Right kidney (tissue), 1 donor: ENCODE data around the gene TNFRSF19.

Experiments used
- DNase-seq: peaks from one replicate; pipeline ENCODE4 v3.0.0-alpha.2; 2016

The TNFRSF19 gene

DNA sequence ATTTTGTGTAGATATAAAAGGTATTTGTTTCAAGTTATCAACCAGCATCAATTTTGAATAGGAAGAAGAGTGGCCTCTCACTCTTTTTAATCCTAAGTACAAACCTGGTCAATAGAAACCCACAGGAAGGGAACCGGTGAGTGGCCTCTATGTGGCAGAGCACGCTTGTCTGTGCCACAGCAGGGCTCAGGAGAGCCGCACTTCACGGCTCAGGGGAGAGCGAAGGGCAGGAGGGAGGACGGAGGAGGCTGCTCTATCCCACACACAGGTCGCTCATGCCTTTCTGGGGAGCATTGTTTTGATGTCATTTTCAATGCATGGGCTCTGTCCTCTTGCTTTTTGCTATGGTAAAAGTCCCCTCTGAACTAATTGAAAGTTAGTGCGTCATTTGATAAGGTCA lies 57.2 kb downstream of the TNFRSF19 start:
- DNase-seq: no peak

DNA sequence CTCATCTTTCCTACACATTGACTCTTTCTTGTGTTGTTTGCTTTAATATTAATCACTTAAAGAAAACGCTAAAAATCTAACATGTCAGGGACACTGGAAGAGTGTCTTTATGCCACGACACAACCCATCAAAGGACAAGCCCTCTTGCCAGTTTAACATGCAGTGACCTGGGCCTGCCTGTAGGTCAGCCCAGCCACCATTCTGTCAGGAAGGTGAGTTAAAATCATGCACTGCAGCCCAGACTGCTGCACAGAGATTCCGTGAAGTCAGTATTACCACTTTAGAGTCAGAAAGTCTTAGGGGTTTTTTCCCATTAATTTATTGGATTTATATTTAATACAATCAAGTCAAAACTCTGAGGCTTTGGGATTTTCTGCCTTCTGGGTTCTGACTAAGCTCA lies 58.0 kb downstream of the TNFRSF19 start:
- no peak for DNase-seq

DNA sequence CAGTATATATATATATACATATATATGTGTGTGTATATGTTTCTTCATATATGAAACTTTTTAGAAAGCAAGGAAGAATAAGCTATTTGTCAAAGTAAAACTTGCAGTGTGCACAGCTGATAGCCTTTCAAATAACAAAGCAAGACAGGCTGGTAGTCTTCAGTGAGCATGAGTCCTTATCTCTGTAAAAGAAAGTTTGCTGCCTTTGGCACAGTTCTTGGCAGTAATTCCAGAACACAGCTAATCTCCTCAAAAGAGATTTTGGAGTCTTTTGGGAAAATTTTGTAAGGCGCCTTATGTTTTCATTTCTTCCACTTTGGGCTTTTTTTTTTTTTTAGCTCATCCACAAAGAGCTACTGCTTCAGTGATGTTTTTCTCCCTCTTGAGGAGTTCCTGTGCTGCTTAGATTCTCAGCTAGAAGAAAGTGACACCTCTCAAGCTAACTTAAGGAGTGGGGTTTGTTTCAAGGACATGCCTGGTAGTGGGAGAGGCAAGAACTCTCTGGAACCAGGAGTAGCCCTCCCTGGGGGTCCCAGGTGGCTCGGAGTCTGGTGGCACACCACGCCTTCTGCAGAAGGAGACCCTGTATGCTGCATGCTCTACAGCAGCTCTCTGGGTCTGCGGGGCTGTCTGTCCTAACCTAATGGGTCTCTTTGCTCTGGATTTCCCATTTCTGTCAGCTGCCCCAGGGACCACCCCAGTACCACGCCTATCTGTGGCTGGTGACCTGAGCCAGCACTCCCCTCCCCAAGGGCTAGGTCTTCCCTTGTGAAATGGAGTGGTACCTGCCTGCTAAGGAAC lies 58.8 kb downstream of the TNFRSF19 start:
- DNase-seq: no peak

DNA sequence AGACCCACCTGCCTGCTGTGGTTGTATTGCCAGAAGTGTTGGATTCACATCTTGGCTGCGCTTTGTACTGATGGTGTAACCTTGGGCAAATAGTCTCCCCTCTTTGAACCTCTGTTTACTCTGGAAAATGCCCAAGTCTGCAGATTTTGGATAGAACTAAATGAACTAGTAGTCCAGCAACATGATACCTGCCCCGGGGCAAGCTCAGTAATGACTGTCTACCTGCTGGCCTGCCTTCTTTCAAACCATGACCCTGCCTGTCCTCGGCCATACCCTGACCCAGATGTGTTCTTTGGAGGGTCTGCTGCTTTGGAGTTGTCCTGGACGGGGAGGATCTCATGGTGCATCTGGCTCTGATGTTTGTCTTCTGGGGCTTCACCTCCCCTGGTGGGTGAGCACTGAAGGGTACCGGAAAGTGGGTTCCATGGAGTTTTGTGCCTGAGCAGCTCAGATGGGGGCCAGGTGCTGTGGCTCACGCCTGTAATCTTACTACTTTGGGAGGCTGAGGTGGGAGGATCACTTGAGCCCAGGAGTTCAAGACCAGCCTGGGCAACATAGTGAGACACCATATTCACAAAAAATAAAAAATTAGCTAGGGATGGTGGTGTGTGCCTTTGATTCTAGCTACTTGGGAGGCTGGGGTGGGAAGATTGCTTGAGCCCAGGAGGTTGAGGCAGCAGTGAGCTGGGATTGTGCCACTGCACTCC lies 59.5 kb downstream of the TNFRSF19 start:
- no peak for DNase-seq

DNA sequence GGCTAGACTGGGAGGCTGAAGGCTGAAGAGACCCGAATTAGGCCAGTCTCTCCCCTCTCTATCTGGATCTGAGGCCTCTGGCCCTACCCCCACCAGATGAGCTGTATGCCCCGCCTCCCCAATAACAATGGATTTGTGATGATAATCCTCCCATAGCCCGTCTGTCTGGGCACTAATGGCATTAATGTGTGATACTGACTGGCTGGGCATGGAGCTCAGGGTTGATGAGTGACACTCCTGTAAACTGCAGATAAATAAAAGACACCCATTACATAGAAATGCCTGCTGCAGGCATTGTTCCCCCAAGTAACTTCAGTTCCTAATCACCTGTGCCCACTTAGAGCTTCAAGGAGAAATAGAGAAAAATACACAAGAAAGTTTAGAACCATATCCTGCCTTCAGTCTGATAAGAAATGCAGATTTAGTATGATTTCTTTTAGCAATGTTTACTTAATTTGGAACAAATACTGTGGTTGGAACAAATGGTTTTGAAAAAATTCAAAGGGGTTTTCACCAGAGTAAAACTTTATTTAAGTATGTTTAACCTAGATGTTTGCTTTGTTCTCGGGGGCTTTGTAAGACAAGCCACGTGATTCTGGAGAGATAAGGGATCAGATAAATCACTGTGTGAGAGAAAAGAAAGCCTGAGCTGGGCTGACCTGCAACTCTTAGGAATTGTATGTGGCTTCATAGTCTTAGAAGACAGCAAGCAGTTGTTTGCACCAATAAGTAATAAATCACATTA lies 60.3 kb downstream of the TNFRSF19 start:
- no peak for DNase-seq

DNA sequence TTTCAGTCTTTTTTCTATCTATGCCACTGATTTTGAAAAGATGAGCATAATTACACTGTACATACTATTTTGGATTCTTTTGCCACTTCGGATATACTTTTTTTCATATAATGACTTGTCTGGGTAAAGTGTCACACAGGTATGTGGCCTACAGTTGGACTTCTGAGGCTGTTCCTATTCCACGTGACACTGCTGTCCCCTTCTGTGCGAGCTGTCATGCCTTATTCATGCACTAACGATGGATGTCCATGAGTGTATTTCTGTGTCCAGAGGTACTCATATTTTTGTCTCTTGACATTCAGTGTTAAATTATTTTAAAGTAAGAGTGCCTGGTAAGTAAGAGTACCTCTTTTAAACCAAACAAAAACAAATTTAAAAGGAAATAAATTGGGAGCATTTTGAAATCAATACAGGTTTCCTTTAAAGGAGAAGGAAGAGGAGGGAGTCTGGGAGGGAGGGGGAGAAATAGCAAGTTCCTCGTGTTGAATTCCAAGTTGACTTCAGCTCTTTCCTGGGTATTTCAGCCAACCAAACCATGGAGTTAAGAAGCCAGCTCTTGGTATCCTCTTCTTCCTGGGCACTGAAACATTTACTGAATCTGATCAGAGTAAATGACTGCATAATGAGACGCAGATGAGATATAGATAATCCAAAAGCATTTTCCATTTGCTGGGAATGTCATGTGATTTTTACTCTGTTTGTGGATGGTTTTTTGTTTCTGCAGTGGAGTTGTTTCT lies 61.3 kb downstream of the TNFRSF19 start:
- DNase-seq: no peak

DNA sequence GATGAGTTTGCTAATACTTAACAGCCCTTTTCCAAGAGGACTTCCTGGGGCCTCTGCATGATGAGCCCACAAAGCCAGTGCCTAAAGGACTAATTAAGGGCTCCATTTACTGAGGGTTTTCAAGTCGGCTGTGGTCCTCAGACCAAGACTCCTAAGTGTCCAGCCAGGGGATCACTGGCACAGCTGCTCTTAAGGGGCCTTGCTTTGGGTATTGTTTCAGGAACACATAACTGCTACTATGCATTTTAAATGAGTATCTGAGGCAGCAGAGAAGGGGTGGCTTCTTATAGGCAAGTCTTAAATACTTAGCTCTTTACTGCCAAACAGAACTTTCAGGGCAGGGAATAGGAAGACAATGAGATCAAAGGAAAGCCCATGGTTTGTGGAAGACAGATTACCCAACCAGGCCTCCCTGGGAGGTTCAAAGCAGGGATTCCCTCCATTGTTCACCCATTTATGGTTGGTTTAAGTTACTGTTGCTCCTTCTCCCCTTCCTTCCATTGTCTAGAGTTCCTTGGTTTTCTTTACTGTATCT lies 61.9 kb downstream of the TNFRSF19 start:
- DNase-seq: no peak

DNA sequence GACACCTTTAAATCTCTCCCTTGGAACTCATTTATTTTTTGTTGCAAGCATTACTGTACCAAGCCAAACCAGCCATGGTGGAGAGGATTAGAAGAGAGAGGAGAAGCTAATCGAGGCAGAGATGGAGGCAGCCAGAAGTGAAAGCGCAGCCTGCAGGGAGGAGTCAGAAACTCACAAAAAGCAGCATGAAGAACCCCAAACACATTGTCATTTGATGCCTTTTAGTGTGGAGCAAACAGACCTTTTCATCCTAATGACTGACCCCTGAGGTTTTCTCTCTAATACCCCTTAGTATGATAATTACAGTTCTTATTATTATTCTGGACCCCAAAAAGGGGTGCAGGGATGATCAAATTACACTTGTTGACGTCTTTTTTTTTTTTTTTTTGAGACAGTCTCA lies 62.5 kb downstream of the TNFRSF19 start:
- DNase-seq: no peak

DNA sequence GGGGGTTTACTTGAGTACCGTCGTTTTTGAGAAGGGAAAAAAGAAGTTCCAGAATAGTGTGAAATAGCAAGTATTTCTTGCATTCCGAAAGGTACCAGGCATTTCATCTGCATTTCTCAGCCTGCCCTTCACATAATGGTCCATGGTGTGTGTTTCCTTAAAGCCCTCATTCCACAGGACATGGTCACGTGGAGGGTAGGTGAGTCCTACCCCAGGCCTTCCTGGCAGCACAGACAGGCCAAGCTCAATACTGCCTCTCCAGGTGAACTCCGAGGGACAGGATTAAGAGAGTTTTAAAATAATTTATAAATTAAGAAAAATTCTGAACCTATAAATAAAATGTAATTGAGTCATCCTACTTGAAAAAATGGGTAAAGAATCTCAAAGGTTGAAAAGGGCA lies 64.7 kb downstream of the TNFRSF19 start:
- no peak for DNase-seq

DNA sequence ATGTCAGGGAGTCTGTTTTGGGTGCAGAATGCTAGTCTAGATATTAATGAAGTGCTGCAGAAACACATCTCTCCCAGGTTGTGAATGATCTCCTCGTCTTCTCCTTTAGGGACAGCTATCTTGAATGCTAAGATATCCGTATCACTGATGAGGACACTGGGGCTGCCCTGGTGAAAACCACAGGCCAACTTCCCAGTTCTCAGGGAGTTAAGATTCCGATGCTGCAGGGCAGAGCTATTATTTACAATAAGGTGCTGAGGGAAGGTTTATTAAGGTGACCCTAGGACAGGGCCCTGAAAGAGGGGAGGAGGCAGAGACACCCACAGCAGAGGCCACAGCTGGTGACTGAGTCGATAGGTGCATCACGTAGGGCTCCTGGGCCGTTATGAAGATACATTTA lies 66.1 kb downstream of the TNFRSF19 start:
- no peak for DNase-seq

DNA sequence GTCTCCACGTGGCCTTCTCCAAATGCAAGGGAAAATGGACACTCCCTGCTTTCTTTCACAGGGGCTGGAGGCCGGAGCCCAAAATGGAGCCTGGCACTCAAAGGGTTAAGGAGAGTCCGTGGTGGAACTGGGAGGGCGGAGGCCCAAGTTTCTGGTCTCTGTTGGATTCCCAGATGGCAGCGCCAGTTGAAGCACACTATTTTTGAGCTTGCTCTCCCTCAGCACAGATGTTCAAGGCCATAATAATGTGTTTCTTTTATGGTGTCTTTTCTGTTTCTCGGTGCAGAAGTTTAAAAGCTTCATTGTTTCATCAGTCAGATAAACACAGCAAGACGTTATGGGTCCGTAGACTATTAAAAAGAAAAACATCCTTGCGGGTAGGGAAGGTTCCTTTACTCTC lies 67.6 kb downstream of the TNFRSF19 start:
- DNase-seq: no peak

DNA sequence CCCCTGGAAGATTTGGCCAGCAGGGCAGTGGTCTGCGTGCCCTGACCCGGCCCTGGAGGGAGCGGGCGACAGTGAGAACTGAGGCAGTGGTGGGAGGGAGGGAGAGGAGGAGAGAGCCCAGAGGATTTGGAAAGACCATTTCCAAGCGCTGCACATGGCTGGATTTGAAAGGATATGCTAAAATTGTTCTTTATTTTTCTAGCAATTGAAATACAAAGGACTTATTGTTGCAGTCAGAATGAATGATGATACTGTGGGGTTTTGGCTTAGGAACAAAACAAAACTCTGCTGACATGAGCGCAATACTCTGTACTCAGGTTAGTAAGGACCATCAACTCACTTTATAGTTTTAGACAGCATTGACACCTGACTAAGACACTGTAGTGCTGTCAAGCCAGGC lies 69.5 kb downstream of the TNFRSF19 start:
- DNase-seq: no peak

DNA sequence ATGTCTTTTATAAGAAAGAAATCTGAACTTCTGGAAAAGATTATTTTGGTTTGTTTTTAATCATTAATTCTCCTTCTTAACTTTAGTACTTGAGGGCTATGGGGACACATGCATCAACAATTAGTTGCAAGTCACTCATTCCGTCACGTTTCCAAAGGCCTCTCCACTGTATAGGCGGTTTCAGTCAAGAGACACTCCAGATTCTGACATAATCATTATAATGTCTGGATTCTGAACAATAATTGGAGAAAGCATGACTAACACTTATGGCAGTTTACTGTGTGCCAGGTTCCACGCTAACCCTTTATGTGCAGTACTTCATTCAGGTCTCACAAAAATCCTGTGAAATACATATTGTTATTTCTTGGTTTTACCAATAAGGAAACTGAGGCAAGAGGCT lies 71.9 kb downstream of the TNFRSF19 start:
- no peak for DNase-seq

DNA sequence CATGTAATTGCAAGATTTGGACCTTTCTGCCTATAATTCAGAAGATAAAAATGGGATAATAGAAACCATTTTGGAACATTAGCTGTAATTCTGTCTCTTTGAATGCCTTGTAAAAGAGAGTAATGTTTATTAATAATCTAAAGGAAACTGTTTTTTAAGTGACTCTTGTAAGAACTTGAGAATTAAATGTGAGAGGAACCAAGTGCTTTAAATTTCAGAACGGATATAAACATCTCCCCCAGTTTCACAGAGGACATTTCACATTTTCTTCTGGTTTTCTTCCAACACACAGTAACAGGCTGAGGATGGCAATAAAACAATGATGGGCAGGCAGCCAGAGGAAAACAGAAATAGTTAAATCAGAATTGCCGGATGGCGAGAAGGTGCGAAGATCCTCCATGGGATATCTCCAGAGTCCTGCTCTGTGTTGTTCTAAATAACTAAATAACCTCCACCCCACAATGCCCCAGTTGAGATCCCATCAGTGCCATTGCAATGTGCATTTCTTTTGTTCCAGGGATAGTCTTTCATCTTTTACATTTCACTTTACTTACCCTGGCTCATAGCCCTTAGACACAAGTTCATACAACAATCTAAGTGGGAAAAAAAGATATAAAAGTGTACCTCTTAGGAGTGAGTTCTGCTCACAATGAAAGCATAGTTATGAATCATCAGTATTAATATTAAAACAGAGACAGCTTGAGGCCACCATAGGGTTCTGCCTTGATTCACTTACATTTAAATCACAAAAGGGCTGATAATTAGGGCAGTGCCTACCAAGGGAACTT lies 73.3 kb downstream of the TNFRSF19 start:
- DNase-seq: no peak

DNA sequence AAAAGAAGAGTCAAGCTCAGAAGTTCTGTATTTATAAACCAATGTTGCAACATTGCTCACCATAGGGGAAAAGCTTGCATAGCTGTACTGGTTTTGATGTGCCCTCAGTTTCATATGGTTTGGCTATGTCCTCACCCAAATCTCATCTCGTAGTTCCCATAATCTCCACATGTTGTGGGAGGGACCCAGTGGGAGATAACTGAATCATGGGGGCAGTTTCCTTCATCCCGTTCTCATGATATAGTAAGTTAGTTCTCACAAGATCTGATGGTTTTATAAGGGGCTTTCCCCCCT lies 73.9 kb downstream of the TNFRSF19 start:
- DNase-seq: no peak

DNA sequence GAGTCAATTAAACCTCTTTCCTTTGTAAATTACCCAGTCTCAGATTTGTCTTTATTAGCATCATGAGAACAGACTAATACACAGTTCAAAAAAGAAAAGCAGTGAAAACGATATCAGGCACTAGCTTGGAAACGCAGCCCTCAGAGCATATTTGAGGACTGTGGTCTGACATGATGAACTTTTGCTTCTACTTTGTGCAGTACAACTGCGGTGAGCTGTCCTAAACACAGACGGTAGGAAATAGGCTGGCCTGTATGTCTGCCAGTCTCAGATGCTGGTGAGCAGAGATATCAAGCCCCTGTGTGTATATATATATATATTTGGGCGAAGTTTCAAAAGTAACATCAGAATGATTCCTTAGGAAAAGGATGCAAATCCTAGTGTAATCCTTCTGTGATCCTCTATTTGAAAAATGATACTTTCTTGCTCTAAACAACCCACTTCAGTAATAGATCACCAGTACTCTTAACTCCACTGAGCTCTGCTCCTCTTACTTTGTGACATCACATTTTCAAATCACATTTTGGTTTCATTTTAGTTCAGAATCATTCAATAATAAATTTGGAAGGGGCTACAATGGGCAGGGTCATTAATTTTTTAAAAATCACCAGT lies 74.4 kb downstream of the TNFRSF19 start:
- no peak for DNase-seq

DNA sequence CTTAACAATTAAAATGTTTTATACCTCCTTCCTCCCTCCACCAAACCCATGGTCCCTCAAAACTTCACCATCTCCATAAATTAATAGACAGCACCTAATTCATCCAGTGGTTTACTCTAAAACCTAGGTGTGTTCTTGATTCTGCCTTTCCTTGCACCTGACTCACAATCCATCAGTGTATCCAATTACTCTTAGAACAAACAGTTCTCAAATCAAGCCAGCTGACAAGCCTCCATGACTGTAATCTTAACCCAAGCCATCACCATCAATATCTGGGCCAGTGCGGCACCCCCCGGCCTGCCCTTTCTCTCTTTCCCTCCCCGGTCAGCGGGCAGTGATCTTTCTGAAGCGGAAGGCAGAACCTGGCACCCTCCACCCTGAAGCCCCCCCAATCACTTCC lies 75.6 kb downstream of the TNFRSF19 start:
- no peak for DNase-seq

DNA sequence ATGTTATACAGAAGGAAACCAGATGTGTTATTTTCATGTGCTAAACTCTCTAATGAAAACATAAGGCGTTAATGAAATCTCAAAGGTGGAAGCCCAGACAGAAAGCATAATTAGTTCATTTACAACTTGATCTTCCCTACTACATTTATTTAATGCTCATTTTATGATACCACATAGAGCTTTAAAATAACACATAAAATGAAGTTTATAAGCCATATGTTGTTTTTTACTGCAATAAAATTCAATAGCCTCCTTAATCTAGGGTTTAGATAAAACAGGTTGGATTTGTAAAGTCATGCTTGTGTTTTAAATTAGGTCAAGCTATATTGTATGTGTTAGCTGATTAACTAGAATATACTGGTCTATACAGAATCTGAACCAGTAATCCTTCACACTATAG lies 81.2 kb downstream of the TNFRSF19 start:
- no peak for DNase-seq

DNA sequence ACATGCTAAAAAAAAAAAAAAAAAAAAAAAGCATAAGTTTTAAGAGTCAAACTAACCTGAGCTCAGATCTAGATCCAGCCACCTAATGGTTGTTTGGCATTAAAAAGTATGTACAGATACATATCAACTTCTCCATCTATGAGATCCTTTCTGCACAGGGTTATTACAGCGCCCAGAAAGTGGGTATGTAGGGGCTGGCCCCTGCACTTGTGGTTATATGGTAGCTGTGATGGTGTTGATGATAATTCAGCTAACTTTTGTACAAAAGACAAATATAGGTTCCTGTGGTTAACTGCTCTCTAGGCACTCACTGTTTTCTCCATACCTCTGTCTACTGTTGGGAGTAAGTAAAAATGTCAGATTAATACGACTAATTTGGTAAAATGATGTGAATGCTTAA lies 81.7 kb downstream of the TNFRSF19 start:
- DNase-seq: no peak

DNA sequence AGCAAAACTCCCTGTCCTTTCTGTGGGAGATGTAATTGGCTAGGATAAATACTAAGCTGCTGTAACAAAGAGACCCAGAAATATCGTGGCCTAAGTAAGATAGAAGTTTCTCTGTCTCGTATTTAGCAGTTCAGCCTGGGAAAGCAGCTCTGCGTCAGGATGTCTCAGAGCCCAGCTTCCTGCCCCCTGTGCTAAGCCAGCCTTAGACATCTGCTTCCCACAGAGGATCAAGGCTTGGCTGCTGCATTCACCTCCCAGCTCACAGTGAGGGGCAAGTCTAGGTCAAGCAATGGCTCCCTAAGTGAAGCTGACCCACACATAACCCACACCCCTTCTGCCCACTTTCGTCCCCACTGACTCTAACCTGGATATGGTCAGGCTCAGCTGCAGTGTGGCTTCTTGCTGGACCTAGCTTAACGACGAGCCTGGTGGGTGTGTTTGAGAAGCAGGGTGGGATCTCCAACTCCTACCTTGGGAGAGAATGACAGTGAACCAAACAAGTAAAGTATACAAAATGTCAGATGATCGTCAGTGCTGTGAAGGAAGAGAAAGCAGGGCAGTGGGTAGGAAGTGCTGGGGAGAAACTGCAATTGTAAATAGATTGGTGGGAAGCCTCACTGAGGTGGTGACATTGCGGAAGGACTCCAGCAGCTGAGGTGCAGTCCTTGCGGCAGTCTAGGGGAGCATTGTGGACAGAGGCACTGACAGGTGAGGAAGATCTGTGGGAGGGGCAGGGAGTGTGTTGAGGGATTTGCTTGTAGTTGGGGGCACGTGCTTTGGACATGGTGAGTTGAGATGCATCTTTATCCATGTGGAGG lies 82.9 kb downstream of the TNFRSF19 start:
- no peak for DNase-seq
